ENCODE results near the gene DPM2. TPM values are rescaled to one million over a fixed set of nuclear protein-coding genes. Genes with fewer than 3 reads are reported as not detected.

The DPM2 gene
- total and polyA plus RNA-seq, 7 donors: 9.7 to 39.6 (median 16.6) TPM

DNA sequence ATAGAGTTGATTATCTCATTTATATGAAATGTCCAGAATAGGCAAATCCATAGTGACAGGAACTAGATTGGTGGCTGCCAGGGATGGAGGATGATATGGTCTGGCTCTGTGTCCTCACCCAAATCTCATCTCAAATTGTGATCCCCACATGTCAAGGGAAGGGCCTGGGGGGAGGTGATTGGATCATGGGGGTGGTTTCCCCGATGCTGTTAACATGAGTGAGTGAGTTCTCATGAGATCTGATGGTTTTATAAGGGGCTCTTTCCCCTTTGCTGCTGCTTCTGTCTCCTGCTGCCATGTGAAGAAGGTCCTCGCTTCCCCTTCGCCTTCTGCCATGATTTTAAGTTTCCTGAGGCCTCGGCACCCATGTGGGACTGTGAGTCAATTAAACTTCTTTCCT lies 21.7 kb upstream of the DPM2 start:
- Histone ChIP-seq H3K27ac (no peak overlapping the region), H3K27me3 (ENCODE audit: insufficient read depth in 3 of 3, low read length in 2 of 3) (no peaks in the 10 kb centered on the region), H3K9me3 (no peaks in the 10 kb centered on the region), H3K36me3 (ENCODE audit: insufficient read depth in 1 of 2, low read depth in 1 of 2) (no peaks in the 10 kb centered on the region), H3K4me1 (peaks cover 54% of the 10 kb centered on the region), H3K4me3 (no peak overlapping the region)
- DNase-seq (no peak), ATAC-seq (no peak)
- TF ChIP-seq, protein P1, sequence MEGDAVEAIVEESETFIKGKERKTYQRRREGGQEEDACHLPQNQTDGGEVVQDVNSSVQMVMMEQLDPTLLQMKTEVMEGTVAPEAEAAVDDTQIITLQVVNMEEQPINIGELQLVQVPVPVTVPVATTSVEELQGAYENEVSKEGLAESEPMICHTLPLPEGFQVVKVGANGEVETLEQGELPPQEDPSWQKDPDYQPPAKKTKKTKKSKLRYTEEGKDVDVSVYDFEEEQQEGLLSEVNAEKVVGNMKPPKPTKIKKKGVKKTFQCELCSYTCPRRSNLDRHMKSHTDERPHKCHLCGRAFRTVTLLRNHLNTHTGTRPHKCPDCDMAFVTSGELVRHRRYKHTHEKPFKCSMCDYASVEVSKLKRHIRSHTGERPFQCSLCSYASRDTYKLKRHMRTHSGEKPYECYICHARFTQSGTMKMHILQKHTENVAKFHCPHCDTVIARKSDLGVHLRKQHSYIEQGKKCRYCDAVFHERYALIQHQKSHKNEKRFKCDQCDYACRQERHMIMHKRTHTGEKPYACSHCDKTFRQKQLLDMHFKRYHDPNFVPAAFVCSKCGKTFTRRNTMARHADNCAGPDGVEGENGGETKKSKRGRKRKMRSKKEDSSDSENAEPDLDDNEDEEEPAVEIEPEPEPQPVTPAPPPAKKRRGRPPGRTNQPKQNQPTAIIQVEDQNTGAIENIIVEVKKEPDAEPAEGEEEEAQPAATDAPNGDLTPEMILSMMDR (IDR thresholded peaks at IDR 0.05): no peak
- WGBS, 3 donors: 94 to 98% (median 97%) methylated on average over 4 of the region's 4 CpGs
- intact Hi-C loops (cut with DNase I): no loop called here

DNA sequence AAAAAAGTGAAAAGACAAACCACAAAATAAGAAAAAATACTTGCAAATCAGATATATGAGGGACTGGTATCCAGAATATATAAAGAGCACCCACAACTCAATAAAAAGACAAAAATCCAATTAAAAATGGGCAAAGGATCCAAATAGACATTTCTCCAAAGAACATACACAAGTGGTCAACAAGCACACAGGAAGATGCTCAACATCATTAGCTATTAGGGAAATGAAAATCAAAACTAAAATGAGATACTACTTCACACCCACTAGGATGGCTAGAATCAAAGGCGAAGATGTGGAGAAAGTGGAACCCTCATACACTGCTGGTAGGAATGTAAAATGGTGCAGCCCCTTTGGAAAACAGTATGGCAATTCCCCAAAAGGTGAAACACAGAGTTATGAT lies 21.1 kb upstream of the DPM2 start:
- Histone ChIP-seq H3K27ac (no peak overlapping the region), H3K9me3 (no peaks in the 10 kb centered on the region), H3K4me3 (no peak overlapping the region), H3K4me1 (peaks cover 50% of the 10 kb centered on the region), H3K36me3 (ENCODE audit: insufficient read depth in 1 of 2, low read depth in 1 of 2) (no peaks in the 10 kb centered on the region), H3K27me3 (ENCODE audit: insufficient read depth in 3 of 3, low read length in 2 of 3) (no peaks in the 10 kb centered on the region)
- intact Hi-C loops (cut with DNase I): no loop called here
- WGBS, 3 donors: 96% methylated on average over 1 of the region's 1 CpG
- DNase-seq (no peak), ATAC-seq (no peak)
- TF ChIP-seq, protein P1 (IDR thresholded peaks at IDR 0.05): no peak

DNA sequence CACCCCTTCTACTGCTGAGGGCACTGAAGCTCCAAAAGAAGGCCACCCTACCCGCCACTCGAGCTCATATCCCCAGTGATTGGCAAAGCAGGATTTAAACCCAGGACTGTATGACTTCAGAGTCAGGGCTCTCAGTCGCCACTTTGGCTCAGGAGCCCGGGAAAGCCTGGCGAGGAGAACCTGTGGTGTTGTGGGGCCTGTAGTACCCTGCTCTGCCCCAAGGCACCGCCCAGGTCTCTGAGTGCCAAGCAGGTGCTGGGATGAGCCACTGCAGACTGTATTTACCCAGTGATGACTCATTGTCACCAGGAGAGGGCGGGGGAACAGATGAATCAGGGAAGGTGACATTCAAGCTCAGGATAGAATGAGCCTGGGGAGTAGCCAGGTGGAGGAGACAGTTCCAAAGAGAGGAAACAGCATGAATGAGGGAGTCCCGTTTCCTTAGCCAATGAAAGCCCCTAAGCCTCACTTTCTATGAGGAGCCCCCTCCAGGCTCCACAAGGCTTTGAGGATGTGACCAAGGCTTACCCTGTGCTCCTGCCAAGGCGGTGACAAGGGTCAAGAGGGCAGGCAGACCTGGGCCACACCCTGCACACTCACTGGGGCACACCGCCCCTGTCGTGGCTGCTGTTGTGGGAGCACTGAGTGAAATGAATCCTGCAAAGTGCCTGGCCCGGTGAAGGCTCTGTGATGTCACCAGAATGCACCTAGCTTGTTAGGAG lies 17.8 kb upstream of the DPM2 start:
- intact Hi-C loops (cut with DNase I): no loop called here
- Histone ChIP-seq H3K9me3 (no peaks in the 10 kb centered on the region), H3K36me3 (ENCODE audit: insufficient read depth in 1 of 2, low read depth in 1 of 2) (no peaks in the 10 kb centered on the region), H3K4me3 (peak overlapping the region; percentile 20), H3K27me3 (ENCODE audit: insufficient read depth in 3 of 3, low read length in 2 of 3) (no peaks in the 10 kb centered on the region), H3K27ac (peak overlapping the region; percentile 87), H3K4me1 (peaks cover 29% of the 10 kb centered on the region)
- DNase-seq (peak; percentile 80 to 94), ATAC-seq (peak; percentile 96 to 99 (median 98))
- TF ChIP-seq, protein P1 (IDR thresholded peaks at IDR 0.05): peak; percentile 54
- 26 to 39% (median 29%) methylated on average over 12 of the region's 12 CpGs for WGBS, 3 donors

DNA sequence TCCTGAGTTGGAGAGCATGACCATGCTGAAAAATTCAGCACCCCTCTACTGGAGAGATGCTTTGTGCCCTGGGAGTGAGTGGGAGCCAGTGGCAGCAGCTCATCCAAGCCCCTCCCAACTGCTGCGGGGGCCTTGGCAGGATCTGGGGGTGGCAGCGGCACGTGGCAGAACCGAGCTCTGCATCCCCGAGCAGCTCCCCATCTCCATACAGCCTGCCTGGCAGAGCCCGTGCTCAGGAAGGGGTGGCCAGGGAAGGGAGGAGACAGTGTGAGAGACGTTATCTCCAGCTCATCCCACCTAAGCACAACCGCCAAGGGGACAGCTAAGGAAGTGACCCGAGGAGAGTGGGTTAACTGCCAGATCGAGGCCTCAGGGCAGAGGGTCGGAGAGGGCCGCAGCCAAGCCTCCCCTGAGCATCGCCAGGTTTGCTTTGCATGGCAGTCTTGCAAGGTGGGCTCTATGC lies 17.2 kb upstream of the DPM2 start:
- intact Hi-C loops (cut with DNase I): no loop called here
- TF ChIP-seq, protein P1 (IDR thresholded peaks at IDR 0.05): no peak
- peaks cover 28% of the 10 kb centered on the region for H3K4me1 ChIP-seq
- no peak for DNase-seq
- H3K27ac ChIP-seq: peak overlapping the region; percentile 87
- ATAC-seq: peak in 3 of 4 donors; percentile 12 to 20 (median 18)
- WGBS, 3 donors: 37 to 59% (median 37%) methylated on average over 13 of the region's 13 CpGs
- no peaks in the 10 kb centered on the region for H3K9me3 ChIP-seq
- no peaks in the 10 kb centered on the region for H3K27me3 ChIP-seq (ENCODE audit: insufficient read depth in 3 of 3, low read length in 2 of 3)
- H3K4me3 ChIP-seq: no peak overlapping the region
- no peaks in the 10 kb centered on the region for H3K36me3 ChIP-seq (ENCODE audit: insufficient read depth in 1 of 2, low read depth in 1 of 2)

All from psoas muscle (tissue), 8 donors.